Activated CD4-positive, alpha-beta T cell treated with anti-CD3 and anti-CD28 coated beads, Interleukin-2, amount 50 U/mL, for 1 hour (primary cell): ENCODE results near the gene SYNGR4.
"Not testable (repeated sequence)": the region's sequence is repeated elsewhere in the genome, so short reads cannot be mapped to it uniquely, and the experiment has no call there.

Experiments
- DNase-seq: peaks from one replicate; pipeline ENCODE4 v3.0.0-alpha.2; 2020

Gene SYNGR4, protein sequence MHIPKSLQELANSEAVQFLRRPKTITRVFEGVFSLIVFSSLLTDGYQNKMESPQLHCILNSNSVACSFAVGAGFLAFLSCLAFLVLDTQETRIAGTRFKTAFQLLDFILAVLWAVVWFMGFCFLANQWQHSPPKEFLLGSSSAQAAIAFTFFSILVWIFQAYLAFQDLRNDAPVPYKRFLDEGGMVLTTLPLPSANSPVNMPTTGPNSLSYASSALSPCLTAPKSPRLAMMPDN

DNA sequence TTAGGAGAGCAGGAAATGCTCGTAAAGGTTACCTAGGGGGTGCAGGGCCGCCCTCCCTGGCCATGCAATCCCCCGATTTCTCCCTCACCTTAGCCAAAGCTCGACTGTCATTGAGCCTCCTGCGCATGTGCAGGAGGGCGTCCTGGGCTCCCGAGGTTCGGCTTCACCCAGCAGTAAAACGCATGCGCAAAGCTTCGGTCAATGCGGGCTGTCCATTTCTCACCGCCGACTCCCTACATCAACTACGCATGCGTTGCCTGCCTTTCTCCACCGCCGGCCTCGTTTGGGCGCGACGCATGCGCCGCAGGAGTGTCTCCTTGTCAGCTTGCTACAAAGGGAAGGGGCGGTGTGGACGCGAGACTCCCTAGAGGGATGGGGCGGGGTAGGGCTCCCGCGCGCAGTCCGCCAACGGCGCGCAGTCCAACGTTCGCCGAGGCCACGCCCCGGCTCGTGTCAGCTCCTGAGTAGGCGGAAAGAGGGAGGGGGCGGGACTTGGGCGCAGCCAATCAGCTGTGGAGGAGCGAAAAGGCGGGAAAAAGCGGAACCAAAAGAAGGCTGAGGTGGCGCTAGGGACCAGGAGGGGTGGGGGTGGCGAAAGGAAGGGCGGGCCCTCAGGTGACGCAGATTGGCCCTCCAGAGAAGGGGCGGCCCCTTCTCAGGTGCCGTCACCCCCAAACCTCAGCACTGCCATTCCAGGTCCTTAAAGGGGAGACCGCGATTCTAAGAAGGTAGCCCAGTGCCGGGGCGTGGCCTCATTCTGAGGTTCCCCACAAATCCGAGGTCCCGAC, at the start of gene SYNGR4, which contains the start of gene TMEM143:
Gene SYNGR4 (plus strand): TSS at position 558 of the 788 bp plus-strand sequence. CDS start 1,476 bp downstream, outside the sequence.
Gene TMEM143 (minus strand): TSS at position 131 of the 788 bp plus-strand sequence. CDS start 20 bp downstream, at position 111.
- peak; percentile 97 for DNase-seq

DNA sequence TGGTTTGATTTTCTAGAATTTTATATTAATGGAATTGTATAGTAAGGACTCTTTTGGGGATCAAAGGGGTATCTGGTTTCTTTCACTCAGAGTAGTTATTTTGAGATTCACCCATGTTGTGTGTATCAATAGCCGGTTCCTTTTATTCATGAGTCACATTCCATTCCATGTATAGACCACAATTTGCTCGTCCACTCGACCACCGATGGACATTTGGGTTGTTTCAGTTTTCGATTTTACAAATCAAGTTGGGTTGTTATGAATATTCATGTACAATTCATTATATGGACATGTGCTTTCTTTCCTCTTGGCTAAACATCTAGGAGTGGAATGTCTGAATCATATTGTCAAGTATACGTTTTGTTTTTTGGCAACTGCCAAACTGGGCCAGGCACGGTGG, 48.5 kb upstream of the SYNGR4 start:
- no peak for DNase-seq

DNA sequence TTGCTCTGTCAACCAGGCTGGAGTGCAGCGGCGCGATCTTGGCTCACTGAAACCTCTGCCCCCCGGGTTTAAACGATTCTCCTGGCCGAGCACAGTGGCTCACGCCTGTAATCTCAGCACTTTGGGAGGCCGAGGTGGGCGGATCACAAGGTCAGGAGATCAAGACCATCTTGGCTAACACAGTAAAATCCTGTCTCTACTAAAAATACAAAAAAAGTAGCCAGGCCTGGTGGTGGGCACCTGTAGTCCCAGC, 46.5 kb upstream of the SYNGR4 start:
- DNase-seq, result not testable (repeated sequence)

DNA sequence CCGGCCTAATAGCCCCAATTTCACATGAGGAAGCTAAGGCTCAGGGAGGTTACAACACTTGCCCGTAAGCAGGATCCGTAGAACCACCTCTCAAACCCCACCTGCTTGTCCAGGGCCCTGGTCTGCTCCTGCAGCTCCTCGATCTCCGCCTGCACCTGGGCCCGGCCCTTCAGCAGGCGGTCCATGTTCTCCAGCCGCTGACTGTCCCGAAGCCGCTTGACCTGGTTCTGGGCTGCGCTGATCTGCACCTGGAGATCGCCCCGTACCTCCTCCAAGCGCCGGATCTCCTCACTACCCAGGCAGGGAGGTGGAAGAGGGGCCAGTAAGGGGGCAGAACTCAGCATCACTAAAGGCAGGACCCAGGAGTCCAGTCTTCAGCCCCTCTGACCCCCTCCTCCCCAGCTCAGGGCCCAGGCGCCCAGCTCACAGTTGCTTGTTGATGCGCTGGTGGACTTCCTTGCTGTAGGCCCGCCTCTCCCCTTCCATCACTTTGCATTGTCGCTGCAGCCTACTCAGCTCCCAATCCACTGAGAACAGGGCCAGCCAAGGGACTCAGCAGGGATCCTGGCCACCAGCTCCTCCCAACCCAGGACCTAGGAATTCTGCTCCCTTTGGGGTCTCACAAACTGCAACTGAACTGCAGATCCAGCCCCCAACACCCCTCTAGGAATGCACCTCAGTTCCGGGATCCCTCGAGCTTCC, 45.7 kb upstream of the SYNGR4 start:
- DNase-seq, result no peak

DNA sequence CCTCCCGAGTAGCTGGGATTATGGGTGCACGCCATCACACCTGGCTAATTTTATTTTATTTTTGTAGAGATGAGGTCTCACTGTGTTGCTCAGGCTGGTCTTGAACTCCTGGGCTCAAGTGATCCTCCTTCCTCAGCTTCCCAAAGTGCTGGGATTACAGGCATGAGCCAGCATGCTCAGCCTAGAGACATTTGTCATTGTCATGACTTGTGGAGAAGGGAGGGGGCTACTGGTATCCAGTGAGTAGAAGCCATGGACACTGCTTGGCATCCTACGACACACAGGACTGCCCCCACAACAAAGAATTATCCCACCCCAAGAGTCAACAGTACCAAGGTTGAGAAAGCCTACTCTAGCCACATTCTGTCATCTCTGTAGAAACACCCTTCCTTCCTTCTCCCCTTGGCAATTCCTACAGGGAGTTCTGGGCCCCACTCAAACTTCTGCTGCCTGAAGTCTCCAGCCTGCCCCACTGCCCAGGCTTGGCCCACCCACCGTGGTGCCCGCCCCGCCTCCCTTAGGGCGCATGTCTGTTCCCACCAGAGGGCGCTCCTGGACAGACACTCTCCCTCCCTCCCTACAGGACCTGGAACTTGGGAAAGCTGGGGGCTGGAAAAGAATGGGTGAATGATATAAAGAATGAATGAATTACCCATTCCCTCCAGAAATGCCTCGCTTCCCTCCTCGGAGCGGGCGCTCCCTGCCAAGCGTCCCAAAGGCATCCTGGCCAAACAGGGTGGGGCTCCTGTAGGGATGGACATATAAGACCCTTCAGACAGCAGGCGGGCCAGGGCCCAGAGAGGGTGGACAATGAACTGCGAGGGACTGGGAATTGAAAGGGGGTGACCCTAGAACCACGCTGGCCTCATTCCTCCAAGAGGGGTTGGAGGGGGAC, 44.3 kb upstream of the SYNGR4 start:
- peak; percentile 79 for DNase-seq

DNA sequence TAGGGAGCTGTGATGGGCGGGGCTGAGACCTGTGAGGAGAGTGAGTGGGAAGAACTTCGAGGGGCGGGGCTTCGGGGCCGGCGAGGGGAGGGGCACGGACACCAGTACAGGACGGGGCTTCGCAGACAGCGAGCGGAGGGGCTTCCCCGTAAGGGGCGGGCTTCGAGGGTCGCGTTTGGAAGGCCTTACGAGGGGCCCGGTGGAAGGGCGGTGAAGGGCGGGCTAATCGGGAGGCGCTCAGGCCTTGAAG, 42.9 kb upstream of the SYNGR4 start:
- DNase-seq, result peak; percentile 97

DNA sequence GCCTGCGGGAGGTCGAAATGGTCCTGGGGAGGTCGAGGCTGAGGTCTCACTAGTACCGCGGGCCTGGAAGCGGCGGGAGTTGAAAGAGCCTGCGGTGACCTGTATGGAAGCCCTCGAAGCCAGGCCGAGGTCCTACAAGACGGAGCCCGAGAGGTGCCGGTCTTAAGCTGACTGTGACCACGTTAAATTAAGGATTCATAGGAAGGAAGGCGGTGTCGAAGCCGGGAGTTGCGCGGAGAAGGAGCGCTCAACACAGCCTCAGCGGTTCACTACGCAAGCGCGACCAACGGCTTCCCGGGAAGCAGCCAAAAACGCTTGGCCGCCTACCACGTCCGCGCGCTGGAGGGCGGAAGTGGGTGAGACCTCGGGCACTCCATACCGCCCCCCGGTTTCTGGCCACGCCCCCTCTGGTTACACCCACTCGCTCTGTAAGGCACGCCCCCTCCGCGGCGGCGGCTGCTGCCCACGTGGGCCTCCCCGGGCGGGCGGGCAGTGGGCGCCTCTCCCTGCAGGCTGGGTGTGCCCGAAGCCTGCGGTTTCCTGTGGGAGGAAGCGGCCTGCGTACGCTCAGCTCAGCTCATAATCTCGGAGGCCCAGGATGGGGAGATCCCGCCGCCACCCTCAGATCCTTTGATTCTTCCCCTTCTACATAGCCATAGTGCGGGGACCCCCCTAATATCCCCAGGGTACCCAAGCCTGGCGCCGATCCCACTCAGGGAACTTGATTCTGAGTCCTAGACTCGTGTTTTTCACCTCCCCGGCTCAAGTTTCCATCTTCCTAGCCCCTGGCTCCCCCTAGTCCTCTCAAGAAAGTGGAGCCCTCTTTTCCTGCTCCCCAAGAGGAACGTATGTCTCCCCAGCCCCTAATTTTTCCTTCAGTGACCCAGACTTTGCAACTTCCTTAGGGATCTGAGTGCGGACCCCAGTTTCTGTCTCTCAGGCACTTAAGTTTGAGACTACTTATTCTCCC, 42.3 kb upstream of the SYNGR4 start:
- peak; percentile 100 for DNase-seq

DNA sequence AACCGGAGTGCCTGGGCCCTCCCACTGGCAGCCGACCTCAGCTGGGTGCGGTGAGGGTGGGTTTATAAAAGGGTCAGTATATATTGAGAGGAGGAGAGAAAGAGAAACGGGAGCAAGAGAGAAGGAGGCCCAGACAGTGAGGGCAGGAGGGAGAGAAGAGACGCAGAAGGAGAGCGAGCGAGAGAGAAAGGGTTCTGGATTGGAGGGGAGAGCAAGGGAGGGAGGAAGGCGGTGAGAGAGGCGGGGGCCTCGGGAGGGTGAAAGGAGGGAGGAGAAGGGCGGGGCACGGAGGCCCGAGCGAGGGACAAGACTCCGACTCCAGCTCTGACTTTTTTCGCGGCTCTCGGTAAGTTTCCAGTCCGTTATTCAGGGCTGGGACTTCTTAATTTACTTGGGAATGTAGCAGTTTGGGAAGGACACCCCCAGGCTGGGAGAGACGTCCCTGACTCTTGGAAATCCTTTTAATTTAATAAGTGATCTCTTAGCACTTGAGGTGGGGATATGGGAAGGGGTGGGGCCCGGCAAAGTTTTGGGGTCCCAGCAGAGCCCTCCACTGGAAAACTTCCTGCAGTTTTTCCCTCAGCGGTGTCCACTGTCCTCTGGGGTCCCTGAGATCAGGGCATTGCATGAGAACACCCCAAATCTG, 38.8 kb upstream of the SYNGR4 start, which contains the start of gene EMP3:
Gene EMP3 (plus strand): TSS at position 288 of the 646 bp plus-strand sequence. CDS start 1,293 bp downstream, outside the sequence.
- peak; percentile 86 for DNase-seq

DNA sequence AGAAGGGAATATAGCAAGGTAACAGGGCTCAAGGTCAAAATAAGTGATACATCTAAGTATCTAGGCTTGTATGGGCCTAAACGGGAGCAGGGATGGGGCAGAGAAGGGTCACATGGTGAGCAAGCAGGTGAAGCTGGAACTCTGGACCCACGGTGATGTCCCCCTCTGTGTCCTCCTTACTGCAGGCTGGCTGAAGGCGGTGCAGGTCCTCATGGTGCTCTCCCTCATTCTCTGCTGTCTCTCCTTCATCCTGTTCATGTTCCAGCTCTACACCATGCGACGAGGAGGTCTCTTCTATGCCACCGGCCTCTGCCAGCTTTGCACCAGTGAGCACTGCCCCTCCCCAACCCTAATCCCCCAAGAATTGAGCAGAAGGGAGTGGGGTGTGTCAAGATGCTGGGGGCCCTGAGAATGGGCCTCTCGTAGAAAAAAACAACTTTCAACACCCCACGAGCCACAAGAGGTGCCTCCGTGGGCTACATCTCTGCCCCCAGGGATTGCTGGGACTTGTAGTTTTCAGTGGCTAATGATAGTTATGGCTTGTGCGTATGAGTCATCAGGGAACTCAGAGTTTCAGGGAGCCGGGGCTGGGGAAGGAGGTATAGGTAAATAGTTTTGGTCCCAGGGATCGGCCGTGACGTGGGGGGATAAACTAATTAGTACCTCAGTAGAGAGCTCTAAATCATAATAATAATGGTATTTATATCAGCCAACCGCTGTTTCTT, 34.8 kb upstream of the SYNGR4 start:
- peak; percentile 24 for DNase-seq

DNA sequence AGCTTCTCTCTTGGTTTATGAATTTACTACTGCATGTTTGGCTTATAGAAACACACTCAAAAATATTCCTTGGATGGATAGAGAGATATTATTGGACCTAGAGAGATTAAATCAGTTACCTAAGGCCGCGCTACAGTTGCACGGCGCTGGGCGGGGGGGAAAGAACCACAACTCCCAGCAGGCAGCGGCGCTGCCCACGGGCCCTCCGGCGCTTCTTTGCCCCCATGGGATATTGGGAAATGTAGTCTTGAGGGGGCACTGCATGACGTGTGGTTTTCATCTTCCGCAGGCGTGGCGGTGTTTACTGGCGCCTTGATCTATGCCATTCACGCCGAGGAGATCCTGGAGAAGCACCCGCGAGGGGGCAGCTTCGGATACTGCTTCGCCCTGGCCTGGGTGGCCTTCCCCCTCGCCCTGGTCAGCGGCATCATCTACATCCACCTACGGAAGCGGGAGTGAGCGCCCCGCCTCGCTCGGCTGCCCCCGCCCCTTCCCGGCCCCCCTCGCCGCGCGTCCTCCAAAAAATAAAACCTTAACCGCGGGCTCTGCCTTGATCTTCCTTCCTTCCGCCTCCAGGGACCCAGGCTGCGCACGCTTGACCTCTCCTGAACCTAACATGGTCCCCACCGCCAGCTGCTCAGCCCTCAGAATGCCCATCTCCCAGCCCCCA, 34.0 kb upstream of the SYNGR4 start:
- peak; percentile 82 for DNase-seq

DNA sequence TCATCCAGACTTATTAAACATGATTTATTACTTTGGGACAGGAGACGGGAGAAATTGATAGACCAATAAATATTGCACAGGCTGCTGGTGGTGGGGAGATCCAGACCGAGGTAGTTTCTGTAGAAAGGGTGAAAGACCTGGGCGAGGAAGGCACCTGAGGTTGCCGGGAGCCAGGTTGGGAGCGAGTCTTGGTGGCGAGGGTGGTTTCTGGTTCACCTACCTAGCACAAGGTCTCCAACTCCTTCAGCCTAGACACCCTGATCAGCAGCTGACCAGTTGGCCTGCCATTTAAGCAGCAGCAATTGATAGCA, 31.9 kb upstream of the SYNGR4 start:
- no peak for DNase-seq

DNA sequence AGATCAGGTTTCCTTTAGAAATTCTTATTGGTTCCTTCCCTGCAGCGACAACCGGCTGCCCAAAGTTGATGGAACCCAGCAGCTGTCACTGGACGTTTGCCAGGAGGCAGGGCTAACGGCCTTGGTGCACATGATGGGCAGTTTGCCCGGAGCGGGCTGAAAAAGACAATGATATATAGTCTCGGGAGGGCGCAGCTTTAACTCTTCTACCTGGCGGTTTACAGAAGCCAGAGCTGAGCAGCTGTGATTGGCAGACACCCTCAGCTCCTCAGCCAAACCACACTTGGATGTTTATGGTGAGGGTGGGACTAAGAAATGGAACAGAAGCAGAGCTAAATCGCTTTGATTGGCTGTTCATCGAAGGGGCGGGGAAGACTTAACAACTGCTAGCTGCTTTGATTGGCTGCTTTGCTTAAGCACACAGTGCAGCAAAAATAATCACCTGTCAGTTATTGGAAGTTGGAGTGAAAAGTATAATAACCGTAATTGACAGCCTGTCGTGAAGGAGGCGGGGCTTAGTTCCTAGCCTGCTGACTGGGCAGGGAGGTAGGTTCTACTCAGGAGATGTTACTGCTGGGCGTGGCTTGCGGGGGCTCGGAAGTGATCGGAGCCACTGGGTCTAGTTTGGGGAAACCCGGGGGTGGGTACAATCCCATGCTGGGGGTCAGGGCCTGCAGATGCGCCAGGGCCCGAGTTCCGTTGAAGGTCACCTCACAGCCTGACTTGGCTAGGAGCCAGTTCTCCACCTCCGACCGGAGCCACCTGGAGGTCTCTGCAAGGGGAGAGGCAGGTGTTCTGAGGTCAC, 31.3 kb upstream of the SYNGR4 start:
- peak; percentile 94 for DNase-seq

DNA sequence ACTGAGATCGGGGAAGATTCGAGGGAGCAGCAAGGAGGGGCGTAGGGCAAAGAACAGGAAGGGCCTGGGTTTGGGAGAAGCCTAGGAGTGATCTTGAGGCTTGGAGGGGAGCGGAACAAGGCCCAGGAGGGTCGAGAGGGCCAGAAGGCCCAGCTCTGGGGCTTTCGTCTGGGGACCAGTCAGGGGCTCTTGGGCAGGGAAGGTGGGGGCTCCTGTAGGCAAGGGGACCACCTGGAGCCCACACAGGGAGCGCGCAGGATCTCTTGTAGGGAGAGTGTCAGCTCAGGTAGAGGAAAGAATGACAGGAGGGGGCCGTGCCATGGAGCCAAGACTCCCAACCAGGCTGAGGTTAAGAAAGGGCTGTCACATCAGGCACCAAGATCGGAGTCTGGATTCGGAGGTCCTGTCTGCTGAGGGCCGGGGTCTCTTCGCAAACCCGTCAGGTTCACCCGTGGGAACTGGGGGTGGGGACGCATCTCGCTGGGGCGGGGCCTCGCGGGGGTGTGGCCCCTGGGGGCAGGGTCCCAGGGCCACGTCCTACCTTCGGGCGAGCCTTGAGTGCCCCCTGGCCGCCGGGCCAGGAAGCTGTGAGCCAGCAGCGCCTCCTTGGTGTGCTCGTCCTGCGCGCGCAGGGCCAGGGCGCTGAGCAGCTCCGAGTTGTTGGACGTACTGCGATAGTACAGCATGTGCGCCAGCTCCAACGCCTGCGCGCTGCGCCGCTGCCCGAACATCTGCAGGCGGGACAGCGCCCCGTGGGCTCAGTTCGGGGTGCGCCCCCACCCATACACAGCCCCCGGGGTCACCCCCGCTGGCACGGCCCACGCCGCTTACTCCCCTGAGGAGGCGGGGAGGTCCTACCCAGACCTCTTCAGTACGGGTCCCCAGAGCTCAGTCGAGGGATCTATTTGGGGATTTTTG, 30.4 kb upstream of the SYNGR4 start:
- DNase-seq, result peak; percentile 94

DNA sequence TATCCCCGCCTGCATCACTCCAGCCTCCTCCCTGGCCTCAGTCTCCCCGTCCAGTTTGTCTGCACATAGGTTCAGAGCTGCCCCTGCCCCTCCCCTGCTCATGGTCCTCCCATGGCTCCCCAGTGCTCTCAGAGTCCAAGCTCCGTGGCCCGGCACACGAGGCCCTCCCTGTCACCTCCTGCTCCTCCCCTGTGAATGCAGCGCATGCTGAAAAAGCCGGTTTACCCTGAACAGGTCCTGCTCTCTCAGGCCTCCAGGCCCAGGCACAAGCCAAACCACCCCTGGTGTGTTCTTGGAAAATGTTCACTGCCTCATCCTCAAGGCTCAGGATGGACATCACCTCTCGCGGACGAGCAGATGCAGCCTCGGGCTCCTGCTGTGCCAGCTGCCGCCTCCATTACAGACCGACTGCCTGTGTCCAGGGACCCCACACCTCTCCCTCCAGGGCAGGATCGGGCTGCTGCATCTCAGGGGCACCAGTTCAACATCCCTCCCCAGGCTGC, 25.9 kb upstream of the SYNGR4 start:
- no peak for DNase-seq

DNA sequence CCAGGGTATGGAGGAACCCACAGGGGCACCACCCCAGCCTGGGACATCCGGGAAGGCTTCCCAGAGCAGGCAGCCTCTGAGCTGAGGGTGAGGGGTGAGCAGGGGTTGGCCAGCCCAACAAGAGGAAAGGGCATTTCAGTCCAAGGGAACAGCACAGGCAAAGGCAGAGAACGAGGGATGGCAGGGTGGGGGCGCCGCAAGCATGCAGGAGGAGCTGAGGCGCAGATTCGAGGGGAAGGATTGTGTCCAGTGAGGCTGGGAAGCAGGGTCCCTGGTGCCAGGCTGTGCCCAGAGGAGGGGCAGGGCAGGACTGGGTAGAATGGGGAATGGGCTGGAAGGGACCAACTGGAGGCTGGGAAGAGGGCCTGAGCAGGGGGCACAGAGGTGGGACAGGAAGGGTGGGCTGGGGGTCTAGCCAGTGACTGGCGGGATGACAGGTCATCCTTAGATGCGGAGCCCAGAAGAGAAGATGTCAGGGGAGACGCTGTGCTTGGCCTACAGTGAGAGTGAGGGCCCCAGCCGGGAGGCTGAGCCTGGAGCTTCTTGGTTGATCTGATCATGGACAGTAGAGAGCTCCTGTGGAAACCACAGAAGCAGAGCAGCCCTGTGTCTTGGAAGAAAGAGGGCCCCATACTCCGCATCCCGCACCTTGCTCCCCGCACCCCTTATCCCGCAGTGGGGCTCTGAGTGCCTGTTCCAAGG, 25.2 kb upstream of the SYNGR4 start:
- DNase-seq, result no peak

DNA sequence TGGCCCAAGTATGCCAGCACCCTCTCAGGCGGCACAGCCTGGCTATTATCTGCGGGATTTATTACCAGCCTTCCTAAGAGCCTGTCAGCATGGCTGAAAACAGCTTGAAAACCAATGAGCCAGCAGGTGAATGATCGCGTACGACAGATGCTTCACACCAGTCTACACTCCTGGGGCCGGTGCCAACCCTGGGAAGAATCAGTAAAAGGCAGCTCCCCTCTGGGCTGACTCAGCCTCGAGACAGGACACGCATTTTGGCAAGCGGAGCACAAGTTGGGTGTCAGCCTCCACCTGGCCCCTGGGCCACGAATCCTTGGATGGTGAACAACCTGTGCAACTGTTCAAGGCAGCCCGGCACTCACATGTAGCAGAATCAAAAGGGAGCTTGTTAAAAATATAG, 23.2 kb upstream of the SYNGR4 start:
- no peak for DNase-seq
